Activated B cell treated with CpG ODN at 0.5 μM for 24 hours (primary cell): ENCODE measurements around the gene TMEM248. TPM values are rescaled to one million over a fixed set of nuclear protein-coding genes. Genes with fewer than 3 reads are reported as not detected.

Experiments
- ATAC-seq: fragments of 200-7000 bp; cut with Tn5 transposase; one replicate; pipeline ENCODE4 v1.10.0; 2021; ENCODE audit warnings: low read depth, mild to moderate bottlenecking, moderate library complexity
- CTCF ChIA-PET: fragments of 350-600 bp; sonication (Branson Sonifier 250); formaldehyde crosslinking; loops from one replicate; lab custom pipeline; 2021; ENCODE audit warnings: antibody characterized with exemption; lab: Charles Lee
- POLR2A ChIA-PET: fragments of 350-600 bp; sonication (Branson Sonifier 250); formaldehyde crosslinking; loops from one replicate; lab custom pipeline; 2021; ENCODE audit warnings: antibody characterized with exemption; lab: Charles Lee
- DNase-seq: peaks from one replicate; pipeline ENCODE4 v3.0.0; 2022
- H3K27ac Mint-ChIP-seq: one replicate; pipeline ENCODE4 v1.8.0; 2020; ENCODE audit warnings: mixed read lengths
- H3K27me3 Mint-ChIP-seq: one replicate; pipeline ENCODE4 v1.8.0; 2021; ENCODE audit warnings: mixed read lengths
- H3K36me3 Mint-ChIP-seq: one replicate; pipeline ENCODE4 v1.8.0; 2021; ENCODE audit warnings: low read depth, mixed read lengths
- H3K4me1 Mint-ChIP-seq: one replicate; pipeline ENCODE4 v1.8.0; 2021; ENCODE audit warnings: mixed read lengths
- H3K4me3 Mint-ChIP-seq: one replicate; pipeline ENCODE4 v1.8.0; 2020; ENCODE audit warnings: mild to moderate bottlenecking, mixed read lengths
- H3K9me3 Mint-ChIP-seq: one replicate; pipeline ENCODE4 v1.8.0; 2020; ENCODE audit warnings: mixed read lengths
- intact Hi-C: fragments of 100-400 bp; cut with micrococcal nuclease; formaldehyde crosslinking; loops from one replicate; pipeline ENCODE4 v1.15.1; 2024
- total RNA-seq: library from RNA; stranded (reverse); gene quantifications from 2 replicates; pipeline ENCODE4 v1.2.3, GENCODE V29; 2022
- TF ChIP-seq, protein P1 (sequence below): fragments of 200-600 bp; IDR thresholded peaks from one replicate; pipeline ENCODE4 v1.8.0; 2022; ENCODE audit warnings: antibody characterized with exemption, mild to moderate bottlenecking

The TMEM248 gene
- total RNA-seq, 1 donor from 2014 or later, result 95.0 TPM

DNA sequence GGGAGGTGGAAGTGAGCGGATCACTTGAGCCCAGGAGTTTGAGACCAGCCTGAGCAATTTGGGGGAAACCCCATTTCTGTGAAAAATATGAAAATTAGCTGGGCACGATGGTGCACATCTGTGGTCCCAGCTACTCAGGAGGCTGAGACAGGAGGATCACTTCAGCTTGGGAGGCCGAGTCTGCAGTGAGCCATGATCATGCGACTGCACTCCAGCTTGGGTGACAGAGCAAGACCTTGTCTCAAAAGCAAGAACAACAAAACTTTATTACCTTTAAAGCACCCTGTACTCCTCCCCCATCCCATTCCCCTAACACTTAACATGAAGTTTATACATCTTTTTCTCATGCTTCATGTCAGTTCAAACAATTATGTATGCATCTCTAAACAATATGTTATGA, 1.3 kb upstream of the TMEM248 start:
- no peaks in the 10 kb centered on the region for H3K9me3 Mint-ChIP-seq
- peaks cover 37% of the 10 kb centered on the region for H3K4me1 Mint-ChIP-seq
- POLR2A ChIA-PET, result interaction anchor here (0.7 to 1.4 kb wide), 3 partner anchors 75 to 714 kb away, joined by 3 to 4 read pairs (median 4); no protein-coding TSS in a partner anchor
- intact Hi-C loops, result loop anchor here (2.0 kb wide), 2 partner anchors 237 to 291 kb away; partner anchors contain the start of gene KCTD7
- peaks cover 18% of the 10 kb centered on the region for H3K36me3 Mint-ChIP-seq
- DNase-seq (no peak), ATAC-seq (no peak)
- H3K27me3 Mint-ChIP-seq, result no peaks in the 10 kb centered on the region
- no peak overlapping the region for H3K4me3 Mint-ChIP-seq
- CTCF ChIA-PET, result no interaction called here
- H3K27ac Mint-ChIP-seq, result no peak overlapping the region
- TF ChIP-seq, protein P1, sequence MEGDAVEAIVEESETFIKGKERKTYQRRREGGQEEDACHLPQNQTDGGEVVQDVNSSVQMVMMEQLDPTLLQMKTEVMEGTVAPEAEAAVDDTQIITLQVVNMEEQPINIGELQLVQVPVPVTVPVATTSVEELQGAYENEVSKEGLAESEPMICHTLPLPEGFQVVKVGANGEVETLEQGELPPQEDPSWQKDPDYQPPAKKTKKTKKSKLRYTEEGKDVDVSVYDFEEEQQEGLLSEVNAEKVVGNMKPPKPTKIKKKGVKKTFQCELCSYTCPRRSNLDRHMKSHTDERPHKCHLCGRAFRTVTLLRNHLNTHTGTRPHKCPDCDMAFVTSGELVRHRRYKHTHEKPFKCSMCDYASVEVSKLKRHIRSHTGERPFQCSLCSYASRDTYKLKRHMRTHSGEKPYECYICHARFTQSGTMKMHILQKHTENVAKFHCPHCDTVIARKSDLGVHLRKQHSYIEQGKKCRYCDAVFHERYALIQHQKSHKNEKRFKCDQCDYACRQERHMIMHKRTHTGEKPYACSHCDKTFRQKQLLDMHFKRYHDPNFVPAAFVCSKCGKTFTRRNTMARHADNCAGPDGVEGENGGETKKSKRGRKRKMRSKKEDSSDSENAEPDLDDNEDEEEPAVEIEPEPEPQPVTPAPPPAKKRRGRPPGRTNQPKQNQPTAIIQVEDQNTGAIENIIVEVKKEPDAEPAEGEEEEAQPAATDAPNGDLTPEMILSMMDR, result no peak

DNA sequence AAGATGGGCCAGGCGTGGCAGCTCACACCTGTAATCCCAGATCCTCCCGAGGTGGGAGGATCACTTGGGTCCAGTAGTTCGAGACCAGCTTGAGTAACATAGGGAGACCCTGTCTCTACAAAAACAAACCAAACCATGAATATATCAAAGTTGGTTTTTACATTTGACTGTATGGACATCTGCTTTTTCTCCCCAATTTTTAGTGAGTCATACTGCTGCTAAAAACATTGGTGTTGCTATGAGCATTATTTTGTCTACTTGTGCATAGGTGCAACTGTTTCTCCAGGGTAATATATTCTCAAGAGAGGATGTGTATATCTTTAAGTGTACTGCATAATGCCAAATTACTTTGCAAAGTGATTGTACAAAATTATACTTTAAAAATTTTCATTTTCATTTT, 769 bp upstream of the TMEM248 start:
- H3K4me1 Mint-ChIP-seq, result peaks cover 36% of the 10 kb centered on the region
- TF ChIP-seq, protein P1, result no peak
- intact Hi-C loops, result loop anchor here (2.0 kb wide), 2 partner anchors 237 to 291 kb away; partner anchors contain the start of gene KCTD7
- ChIA-PET CTCF (no interaction called here), POLR2A (interaction anchor here (0.6 to 2.0 kb wide), 14 partner anchors 10 to 714 kb away, joined by 3 to 32 read pairs (median 4); partner anchors contain the start of genes RABGEF1, SBDS and TYW1)
- peak overlapping the region; percentile 46 for H3K4me3 Mint-ChIP-seq
- H3K9me3 Mint-ChIP-seq, result no peaks in the 10 kb centered on the region
- no peak for DNase-seq
- peaks cover 21% of the 10 kb centered on the region for H3K36me3 Mint-ChIP-seq
- H3K27ac Mint-ChIP-seq, result no peak overlapping the region
- no peak for ATAC-seq
- no peaks in the 10 kb centered on the region for H3K27me3 Mint-ChIP-seq

DNA sequence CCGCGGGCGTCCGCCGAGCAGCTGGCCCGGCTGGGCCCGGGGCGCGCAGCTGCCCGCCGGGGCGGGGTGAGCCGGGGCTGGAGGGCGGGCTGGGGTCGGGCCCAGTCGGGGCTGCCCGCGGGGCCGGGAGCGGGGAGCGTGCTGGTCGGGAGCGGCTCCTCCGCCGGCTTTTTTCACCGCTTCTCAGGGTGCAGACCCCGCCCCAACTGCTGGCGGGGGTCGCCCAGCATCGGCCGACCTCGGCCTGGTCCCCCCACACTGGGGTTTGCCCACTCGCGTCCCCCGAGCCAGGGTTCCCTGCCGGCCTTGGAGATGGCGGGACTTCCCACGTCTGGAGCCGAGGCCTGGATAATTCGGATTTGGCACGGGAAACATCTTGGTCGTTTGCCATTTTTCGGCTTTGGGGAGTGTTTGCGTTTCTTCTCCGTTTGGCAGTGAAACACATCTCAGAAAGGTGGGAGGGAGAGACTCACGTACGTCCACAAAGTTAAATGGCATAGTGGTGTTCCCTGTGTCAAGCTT, 432 bp downstream of the TMEM248 start:
- intact Hi-C loops, result loop anchor here (1.0 to 2.0 kb wide), 7 partner anchors 75 to 428 kb away; partner anchors contain the start of genes KCTD7, RABGEF1 and TYW1
- Mint-ChIP-seq H3K27ac (peak overlapping the region; percentile 92), H3K36me3 (peaks cover 27% of the 10 kb centered on the region), H3K27me3 (no peaks in the 10 kb centered on the region), H3K4me3 (peak overlapping the region; percentile 95), H3K4me1 (peaks cover 37% of the 10 kb centered on the region), H3K9me3 (no peaks in the 10 kb centered on the region)
- ATAC-seq (no peak), DNase-seq (peak; percentile 31)
- ChIA-PET POLR2A (interaction anchor here (0.5 to 2.0 kb wide), 14 partner anchors 9 to 716 kb away, joined by 3 to 32 read pairs (median 4); partner anchors contain the start of genes RABGEF1, SBDS, TPST1 and TYW1), CTCF (interaction anchor here (1.1 kb wide), 1 partner anchor 77 kb away, joined by 3 read pairs; no protein-coding TSS in a partner anchor)
- TF ChIP-seq, protein P1, result no peak

DNA sequence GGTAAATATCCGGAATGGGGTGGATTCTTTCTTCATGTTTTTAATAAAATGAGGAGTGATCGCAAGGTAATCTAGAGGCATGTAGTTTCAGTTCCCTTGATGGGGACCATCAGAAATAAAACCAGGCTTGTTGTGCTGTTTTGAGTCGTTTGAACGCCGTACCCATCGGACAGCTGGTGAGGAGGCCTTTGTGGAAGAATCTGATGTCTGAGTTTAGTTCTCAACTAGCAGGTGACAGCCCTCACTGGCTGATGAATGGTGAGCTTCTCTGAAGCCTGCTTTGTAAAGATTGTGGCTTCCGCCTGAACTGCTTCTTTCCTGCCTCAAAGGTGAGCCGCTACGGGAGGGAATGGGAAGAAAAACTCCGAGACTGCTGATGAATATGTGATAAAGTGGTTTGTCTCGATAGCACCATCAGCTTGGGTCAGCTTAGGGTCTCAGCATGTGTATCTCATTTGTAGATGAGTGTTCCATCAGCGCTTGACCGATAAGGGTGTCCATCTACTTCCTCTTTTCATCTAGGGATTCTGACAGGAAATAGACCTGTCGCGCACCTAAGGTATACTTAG, 977 bp downstream of the TMEM248 start:
- H3K9me3 Mint-ChIP-seq, result no peaks in the 10 kb centered on the region
- ChIA-PET CTCF (interaction anchor here (1.1 kb wide), 1 partner anchor 78 kb away, joined by 3 read pairs; no protein-coding TSS in a partner anchor), POLR2A (interaction anchor here (0.5 to 2.0 kb wide), 7 partner anchors 8 to 181 kb away, joined by 3 to 32 read pairs (median 6); partner anchors contain the start of genes RABGEF1, SBDS and TYW1)
- no peaks in the 10 kb centered on the region for H3K27me3 Mint-ChIP-seq
- H3K27ac Mint-ChIP-seq, result peak overlapping the region; percentile 92
- TF ChIP-seq, protein P1, result no peak
- intact Hi-C loops, result loop anchor here (1.0 to 2.0 kb wide), 7 partner anchors 74 to 429 kb away; partner anchors contain the start of genes KCTD7, RABGEF1 and TYW1
- peaks cover 42% of the 10 kb centered on the region for H3K4me1 Mint-ChIP-seq
- peak overlapping the region; percentile 95 for H3K4me3 Mint-ChIP-seq
- DNase-seq, result peak; percentile 24
- ATAC-seq, result peak; percentile 33
- peaks cover 30% of the 10 kb centered on the region for H3K36me3 Mint-ChIP-seq

DNA sequence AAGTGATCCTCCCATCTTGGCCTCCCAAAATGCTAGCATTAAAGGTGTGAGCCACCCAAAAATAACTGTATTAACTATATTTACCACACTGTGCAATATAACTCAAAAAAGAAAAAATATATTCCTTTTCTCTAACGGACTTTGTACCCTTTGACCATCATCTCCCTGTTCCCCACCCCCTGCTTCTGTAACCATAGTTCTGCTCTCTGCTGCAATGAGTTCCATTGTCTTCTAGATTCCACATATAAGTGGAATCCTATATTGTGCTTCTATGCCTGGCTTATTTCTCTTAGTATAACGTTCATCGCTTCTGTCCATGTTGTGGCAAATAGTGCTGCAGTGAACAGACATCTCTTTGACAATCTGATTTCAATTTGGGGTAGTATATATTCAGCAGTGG, 4.2 kb downstream of the TMEM248 start:
- Mint-ChIP-seq H3K9me3 (no peaks in the 10 kb centered on the region), H3K27me3 (no peaks in the 10 kb centered on the region), H3K36me3 (peaks cover 55% of the 10 kb centered on the region), H3K4me3 (no peak overlapping the region), H3K27ac (no peak overlapping the region), H3K4me1 (peaks cover 64% of the 10 kb centered on the region)
- ATAC-seq (no peak), DNase-seq (no peak)
- POLR2A ChIA-PET, result no interaction called here
- CTCF ChIA-PET, result no interaction called here
- intact Hi-C loops, result no loop called here
- TF ChIP-seq, protein P1, result no peak
